ENCODE data around the gene TTC28.

GRCh38 chr22:28648792-28649191, 30.8 kb downstream of the TTC28 start:
- no peak for TF ChIP-seq CTCF (IDR thresholded peaks at IDR 0.05)
- TF ChIP-seq POLR2A (IDR thresholded peaks at IDR 0.05), result no peak

Measured in heart left ventricle (tissue), 13 donors.